Measurements from ENCODE around the gene MSI2.

Gene MSI2

DNA sequence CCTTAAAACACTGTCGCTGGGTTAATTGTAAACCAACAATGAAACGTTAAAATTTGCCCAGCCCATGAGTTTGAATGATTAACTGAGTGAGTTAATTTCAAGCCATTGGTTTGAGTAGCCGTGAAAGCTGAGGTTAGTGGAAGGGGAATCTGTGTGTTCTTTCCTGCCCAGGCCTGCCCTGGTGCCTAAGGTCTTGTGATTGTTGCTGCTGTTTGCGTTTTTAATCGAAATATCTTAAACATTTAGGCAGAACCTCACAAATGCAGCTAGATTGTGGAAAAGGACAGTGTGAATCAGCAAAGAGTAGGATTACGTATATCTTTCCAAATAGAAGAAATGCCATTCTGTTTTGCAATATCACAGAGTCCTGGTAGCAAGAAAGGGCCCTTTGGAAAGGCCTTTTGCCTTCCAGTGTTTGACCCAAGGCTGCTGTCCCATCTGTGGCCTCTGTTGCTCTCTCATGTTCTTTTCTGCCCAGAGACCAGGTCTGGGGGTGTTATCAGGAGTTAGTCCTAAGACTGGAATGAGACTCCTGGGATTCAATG, 113.8 kb downstream of the MSI2 start:
- DNase-seq (ENCODE audit: low read depth), result peak; percentile 43

DNA sequence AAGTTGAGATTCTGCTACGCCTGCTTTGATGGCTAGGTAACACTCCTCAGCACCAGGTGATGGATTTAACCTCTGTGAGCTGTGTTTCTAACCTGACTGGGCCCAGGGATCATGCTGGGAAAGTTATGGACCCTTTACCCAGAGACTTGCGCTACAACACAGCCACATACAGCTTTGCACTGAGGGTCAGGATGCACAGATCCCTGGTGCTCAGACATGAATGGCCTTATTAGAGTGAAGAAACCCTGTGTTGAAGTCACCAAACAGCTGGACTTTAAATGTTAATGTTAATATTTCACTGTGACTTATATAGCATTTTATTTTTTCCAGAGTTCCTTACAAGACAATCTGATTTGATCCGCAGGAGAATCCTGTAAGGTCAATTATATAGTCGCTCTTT, 114.3 kb downstream of the MSI2 start:
- DNase-seq (ENCODE audit: low read depth), result no peak

DNA sequence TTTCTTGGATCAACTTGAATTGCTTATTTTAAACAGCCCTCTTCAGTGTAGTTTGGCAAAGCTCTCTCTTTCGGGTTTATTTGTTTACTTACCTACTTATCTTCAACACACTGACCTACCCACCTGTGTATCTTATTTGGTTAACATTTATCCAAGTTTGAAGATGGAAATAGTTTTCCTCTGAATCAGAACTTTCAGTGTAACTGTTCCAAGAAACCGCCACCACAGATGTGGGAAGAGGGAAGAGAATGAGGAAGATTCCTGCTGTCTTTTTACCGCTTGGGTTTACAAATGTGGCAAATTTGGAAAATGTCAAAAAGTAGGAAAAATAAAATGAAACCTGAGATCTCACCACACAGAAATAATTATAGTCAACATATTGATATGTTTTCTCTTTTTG, 115.8 kb downstream of the MSI2 start:
- DNase-seq (ENCODE audit: low read depth), result no peak

DNA sequence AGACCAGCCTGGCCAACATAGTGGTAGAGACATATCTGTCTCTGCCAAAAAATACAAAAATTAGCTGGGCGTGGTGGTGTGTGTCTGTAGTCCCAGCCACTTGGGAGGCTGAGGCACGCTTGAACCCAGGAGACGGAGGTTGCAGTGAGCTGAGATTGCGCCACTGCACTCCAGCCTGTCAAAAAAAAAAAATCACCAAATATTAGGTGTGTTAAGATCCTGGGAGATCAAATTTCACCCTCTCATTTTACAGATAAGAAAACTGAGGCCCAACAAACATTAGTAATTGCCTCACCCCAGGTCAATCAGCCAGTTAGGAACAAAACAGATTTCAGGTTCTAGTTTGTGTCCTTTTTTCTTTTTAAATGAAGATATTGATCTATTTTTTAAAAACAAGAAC, 116.7 kb downstream of the MSI2 start:
- no peak for DNase-seq (ENCODE audit: low read depth)

DNA sequence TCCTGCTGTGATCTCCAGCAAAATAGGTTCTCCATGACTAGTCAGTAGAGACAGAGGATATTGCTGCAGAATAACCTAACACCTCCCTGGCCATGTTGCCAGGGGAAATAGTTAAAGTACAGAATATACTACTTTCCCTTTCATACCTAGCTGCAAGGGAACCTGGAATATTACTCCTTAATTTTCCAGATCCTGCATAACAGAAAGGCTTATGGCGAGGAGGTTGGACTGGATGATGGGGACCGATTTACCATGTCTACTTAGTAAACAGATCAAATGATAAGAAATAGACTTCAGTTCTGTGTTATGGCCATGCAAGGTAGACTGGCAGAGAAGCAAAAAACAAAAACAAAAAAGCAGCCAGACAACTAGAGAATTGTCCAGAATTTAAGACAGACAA, 117.4 kb downstream of the MSI2 start:
- DNase-seq (ENCODE audit: low read depth), result no peak

DNA sequence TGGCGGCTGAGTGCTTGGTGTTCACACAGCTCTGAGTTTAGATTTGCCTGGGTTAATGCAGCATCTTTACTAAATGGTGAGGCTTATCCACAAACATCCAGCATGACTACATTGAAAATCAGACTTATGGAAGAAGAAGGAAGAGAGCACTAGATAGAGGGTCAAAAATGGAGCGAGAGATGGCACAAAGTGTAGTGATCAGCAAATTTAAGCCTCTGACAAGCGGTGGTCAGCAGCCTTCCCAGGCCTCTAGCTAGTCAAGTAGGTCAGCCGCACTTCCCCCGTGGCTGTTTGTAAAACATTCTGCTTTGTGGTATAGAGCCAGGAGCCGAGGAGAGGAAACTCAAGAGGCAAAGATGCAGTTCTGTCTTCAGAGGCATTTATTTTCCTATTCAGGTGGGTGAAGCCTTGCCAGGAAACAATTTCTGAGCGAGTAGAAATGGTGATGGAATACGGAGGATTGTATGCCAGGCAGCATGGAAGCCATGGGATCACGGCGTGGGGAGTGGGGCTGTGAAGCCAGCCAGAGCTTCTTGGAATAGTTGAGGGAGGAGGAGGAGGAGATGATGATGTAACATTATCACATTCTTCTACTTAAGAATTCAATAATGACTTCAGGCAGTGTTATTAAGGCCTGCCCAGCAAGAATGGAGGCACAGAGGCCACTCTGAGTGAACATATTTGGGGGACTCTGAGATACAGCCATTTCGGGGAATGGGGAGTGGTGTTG, 118.9 kb downstream of the MSI2 start:
- no peak for DNase-seq (ENCODE audit: low read depth)

DNA sequence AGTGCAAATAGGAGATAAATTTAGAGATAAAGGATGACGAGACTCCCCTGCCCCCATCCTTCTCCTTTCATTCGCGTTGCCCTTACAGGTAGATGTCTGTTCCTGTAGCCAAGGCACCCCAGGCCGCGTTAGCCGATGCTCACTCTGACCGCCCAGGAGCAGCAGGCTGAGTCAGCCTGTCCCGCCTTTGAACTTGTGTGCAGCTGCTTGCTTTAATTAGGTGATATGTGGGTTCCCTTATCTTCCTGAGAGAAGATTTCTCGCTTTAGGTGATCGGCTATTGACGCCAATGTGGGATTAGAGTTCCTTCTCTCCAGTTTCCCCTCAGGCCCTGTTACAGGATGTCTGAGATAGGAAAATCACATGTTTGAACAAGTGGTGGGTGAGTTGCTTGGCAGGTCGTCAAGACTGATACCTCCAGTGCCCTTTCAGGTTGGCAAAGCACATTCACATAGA, 119.5 kb downstream of the MSI2 start:
- DNase-seq (ENCODE audit: low read depth), result no peak

DNA sequence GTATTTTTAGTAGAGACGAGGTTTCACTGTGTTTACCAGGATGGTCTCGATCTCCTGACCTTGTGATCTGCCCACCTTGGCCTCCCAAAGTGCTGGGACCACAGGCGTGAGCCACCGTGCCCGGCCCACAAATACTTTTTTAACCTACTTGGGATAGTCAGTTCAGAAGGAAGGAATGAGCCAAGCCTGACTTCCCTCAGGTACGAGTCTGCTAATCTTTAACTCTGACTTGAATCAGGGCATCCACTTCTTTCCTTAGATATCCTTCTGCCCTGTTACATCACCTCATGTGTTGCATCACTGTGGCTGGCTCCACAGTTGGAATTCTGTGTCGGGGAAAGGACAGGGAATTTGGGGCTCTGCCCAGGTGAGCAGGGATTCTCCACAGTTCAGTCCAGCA, 120.8 kb downstream of the MSI2 start:
- no peak for DNase-seq (ENCODE audit: low read depth)

DNA sequence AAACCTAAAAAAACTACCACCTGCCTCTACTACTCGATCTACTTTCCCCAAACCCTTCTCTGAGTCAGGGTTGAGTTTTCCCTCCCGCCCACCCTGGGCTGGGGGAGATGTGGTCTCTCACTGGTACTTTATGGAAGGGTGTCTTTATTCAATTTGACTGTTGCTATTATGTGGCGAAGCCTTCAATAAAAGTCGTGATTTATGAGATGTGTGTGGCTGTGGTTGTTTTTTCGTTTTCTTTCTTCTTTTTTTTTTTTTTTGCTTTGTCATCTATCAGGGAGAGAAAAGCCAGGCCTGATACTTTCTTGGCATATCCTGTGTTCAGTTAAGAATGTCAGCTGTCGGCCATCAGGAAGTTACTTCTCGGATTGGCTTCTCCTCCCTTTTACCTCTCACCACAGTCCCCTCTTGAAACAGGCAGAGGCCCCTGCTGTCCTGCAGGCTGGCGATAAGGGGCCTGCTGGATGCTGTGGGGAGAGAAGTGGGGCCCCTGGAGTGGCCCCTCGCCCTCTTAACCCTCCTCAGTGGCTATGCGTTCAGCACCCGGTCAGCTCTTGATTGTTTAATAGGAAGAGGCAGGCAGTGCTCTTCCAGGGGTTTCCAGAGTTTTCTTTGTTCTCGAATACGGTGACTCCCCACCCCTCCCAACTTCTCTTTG, 123.0 kb downstream of the MSI2 start:
- no peak for DNase-seq (ENCODE audit: low read depth)

DNA sequence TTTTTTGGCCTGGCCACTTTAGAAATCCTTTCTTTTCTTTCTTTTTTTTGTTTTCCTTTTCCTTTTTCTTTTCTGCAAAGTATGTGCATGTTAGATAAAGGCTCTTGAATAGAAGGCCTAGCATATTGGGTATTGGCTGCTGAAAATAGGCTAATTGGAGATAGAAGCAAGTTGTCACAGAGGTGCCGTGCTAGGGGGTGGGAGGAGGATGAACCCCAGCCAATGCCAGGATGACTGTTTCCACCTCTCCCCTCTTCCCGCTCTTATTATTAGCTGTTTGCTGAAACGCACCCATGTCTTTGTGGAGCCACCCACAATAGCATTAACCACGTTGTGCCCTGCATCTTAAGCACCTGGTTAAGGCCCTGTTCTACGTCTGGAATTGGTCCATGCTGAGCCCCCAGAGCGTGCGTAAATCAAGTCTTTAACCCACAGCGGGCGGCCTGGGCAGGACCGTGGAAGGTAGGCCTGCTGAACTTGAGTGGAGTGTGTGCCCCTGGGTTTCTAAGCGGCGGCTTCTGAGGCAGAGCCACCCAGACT, 123.6 kb downstream of the MSI2 start:
- no peak for DNase-seq (ENCODE audit: low read depth)

DNA sequence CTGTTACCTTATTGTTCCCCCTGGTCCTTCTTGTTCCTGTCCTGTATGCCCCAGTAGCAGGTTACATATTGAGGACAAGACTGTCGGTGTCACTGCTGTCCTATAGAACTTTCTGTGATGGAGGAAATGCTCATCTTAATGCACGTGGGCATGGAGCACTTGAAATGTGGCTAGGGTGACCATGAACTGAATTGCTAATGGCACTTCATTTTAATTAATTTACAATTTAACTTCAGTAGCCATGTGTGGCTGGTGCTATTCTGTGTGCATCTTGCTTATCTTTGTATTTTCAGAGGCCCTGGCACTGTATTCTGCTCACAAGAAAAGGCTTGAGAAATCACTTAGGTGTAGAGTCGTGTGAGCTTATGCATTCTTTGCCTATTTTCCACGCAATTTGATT, 125.2 kb downstream of the MSI2 start:
- DNase-seq (ENCODE audit: low read depth), result no peak

DNA sequence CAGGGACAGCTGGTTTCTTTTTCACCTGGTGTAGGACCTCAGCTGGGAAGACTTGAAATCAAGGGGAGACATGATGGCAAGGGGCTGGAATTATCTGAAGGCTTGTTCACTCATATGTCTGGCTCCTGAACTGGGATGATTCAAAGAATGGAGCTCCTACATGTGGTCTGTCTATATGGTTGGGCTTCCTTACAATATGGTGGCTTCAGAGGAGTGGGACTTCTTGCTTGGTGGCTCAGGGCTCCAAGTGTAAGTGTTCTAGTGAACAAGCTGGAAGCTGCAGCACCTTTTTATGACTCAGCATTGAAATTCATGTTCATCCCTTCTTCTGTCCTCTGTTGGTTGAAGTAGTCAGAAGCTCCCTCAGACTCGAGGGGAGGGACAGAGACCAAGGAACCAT, 127.9 kb downstream of the MSI2 start:
- DNase-seq (ENCODE audit: low read depth), result no peak

DNA sequence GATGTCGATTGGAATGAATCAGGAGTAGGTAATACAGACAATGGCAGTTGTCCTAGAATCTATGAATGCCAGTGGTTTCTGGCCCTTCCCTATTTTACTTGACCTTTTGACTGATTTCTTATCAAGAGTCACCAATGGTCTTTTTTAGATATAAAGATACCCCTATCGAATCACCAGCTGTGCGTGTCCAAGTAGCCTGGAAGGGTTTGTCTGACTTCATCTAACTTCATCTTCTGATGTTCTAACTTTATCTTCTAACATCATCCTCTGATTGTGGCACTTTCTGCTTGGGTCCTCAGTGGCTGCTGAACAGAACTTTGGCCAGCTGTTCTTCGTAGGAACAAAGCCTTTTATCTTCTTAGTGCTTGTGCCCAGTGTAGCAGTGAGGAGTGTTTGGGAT, 129.7 kb downstream of the MSI2 start:
- no peak for DNase-seq (ENCODE audit: low read depth)

DNA sequence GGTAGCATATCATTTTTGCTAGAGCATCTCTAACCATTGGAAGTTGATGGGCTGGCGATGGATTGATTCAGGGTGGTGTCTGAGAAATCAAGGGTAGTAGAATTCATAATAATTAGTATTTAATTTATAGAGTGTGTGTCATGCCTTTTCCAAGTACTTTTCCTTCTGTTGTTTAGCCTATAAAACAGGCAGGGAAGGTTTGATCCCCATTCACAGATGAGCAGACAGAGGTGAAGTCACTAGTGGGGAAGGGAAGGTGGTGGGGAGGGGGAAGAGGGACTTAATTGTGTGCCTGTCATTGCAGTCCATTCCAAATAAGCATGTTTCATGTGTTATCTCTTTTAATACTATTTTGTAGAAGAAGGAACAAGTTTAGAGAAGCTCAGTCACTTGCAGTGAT, 131.3 kb downstream of the MSI2 start:
- no peak for DNase-seq (ENCODE audit: low read depth)

DNA sequence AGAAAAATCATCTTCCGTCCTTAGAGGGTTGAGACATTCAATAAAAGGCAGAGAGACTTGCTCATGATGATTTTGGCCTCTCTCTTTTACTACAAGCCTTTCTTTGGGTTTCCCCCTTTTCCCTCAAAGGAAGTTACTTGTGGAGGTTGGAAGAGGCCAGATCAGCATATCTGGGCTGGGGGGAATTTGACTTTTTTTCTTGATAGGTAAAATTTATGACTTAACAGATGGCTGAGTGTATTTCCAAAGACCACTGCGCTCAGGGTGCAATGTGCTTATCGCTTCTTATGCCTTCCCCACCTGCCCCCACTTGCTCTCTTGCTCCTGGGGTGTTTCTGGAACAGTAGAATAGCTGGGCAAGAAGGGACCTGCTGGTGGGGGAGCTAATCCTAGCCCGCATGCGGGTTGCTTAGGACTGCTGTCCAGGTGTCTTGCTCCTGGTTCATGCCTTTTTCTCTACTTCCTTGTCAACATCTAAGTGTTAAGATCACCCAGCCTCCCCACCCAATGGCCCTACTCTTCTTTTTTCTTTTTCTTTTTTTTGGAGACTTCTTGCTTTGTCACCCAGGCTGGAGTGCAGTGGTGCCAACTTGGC, 131.9 kb downstream of the MSI2 start:
- DNase-seq (ENCODE audit: low read depth), result no peak

DNA sequence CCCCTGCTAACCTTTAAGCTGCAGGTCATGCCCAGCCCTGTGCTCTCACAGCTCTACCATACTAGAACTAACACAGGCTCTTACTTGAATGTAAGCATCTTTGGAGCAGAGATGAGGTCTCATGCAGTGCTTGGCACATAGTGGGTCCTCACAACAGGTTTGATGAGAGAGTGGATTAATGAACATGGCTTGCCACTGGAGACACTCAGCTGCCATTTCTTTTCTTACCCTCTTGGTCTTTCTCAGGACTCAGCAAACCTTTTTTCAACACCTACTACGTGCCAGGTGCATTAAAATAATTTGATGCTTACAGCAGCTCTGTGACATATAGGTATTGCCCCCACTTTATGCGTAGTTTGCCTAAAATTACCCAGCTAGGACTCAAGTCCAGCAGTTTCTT, 133.2 kb downstream of the MSI2 start:
- no peak for DNase-seq (ENCODE audit: low read depth)

DNA sequence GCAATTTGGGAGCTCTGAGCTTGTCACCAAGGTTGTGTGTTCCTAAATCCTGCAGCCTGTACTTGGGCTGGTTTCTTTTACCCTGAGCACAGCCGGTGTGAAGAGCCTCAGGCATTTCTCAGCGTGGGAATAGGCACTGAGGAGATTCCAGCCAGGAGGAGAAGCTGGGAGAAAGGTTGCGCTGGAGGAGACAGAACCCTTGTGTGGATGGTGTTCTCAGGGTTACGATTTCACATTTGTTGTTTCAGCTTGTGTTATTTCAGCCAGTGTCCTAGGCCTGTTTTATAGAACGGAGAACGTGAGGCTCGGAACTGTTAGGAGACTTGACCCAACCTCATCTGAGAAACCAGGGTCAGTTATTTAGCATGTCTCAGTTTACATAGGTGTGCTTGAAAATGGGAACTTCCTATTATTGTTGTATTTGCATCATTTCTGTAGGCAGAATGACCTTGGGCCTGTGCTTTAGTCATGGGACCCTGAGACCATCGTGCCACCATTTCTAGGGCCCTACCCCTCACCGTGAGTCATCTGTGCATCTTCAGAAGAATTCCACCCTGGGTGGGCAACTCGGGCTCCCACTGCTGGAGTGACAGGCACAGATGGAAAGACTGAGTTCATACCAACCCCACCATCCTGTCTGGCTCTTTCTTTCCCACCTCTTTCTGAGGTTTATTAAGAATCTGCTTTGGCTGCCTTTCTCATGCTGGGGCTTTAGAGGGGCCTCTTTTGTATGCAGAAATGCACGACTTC, 134.9 kb downstream of the MSI2 start:
- no peak for DNase-seq (ENCODE audit: low read depth)

DNA sequence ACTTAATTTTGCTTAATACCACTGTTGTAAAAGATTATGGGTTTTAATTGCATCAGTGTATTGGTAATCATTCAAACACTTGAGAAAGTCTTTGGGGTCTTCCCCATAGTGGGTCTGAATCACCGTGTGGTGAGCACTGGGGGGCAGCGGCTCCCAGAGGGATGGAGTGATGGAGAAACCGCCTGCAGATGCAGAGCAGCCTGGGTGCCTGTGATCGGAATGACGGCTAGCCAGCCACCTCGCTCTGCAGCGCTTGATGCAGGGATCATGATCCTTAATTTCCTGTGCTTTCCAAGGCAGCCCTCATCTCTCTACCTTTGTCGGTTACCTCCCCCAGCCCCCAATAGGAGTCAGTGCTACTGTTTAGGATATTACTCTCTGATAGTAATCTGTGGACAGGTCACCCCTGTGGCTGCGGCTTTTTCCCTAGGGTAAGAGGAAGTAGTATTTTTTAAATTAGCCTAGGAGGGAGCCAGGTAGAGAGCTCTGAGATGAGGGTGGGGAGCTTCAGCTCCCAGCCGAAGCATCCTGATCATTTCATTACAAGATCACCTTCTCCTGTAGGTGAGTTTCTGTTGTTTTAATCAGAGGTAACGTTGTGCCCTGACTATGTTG, 135.6 kb downstream of the MSI2 start:
- DNase-seq (ENCODE audit: low read depth), result no peak

DNA sequence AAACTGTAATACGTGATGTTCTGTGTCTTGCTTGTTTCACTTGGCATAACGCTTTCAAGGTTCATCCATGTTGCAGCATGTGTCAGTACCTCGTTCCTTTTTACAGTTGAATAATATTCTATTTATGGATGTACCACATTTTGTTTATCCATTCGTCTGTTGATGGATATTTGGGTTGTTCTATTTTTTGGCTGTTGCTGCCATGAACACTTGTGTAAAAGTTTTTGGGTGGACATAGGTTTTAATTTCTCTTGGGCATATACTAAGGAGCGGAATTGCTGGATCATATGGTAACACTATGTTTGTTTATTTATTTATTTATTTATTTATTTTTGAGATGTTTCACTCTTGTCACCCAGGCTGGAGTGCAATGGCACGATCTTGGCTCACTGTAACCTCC, 137.0 kb downstream of the MSI2 start:
- no peak for DNase-seq (ENCODE audit: low read depth)

DNA sequence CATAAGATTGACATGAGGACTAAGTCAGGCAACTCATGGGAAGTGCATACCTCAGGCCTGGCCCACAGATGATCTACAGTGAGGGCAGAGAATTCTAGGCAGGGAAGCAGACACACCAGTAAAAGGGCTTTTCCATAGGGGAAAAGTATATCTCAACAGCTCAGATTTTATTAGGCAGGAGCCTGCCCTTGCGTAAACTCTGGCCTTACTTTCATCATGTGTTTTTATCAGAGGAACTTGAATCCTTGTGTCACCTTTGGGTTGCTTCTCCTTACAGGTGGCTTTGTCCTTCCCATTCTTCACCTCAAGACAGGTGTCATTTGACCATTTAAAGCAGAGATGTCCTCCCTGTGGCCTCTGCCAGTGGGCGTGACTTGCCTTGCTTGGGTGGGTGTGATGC, 138.1 kb downstream of the MSI2 start:
- no peak for DNase-seq (ENCODE audit: low read depth)

DNA sequence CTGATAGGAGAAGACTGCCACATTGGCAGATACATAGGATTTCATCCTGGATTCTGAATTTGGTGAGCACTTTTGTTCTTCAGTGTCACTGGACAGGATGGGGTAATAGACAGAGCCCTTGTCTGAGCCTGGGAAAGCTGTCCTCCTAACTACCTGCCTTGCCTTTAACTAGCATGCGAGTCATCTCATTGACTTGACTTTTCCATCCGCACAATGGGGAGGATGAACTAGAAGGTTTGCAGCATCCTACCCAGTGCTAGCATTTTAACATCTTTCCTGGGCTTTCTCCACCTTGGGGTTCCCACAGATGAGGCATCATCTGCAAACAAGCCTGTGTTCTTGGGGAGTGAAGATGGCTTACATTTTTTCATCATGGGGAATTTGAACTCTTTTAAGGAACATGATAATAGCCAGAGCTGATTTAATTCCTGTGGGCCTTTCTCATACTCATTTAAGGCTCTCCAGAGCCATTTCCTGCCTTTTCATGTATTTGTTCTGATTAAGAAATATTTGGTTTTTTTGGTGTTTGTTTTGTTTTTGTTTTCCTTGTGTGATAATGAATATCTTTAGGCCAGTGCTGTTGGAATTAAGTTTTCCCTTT, 139.5 kb downstream of the MSI2 start:
- DNase-seq (ENCODE audit: low read depth), result no peak
